PC-9 (cell line): Measurements from ENCODE around the gene CAPN5.
"Not testable (repeated sequence)": the region's sequence is repeated elsewhere in the genome, so short reads cannot be mapped to it uniquely, and the experiment has no call there.

ENCODE experiments used
- CTCF ChIP-seq: fragments of 200-600 bp; sonication (generic); conservative IDR thresholded peaks from 2 replicates; pipeline ENCODE4 v1.6.1; 2017; ENCODE audit warnings: mixed run types, antibody characterized with exemption, mild to moderate bottlenecking, moderate library complexity
- EZH2 ChIP-seq: fragments of 200-600 bp; sonication (generic); IDR thresholded peaks from 2 replicates; pipeline ENCODE4 v1.8.0; 2017; ENCODE audit warnings: antibody characterized with exemption, low read depth

GRCh38 chr11:77047928-77048446 lies 18.8 kb upstream of the CAPN5 start:
- not testable (repeated sequence) for TF ChIP-seq CTCF, EZH2
